Tibial nerve (tissue), 3 donors: ENCODE measurements around the gene ETV7.

Experiments used
- POLR2A ChIP-seq, 2 donors: fragments of 450-650 bp; IDR thresholded peaks; one replicate each; pipeline ENCODE4 v1.6.1; 2017; ENCODE audit warnings: antibody characterized with exemption in 2 of 2, mild to moderate bottlenecking in 2 of 2, moderate library complexity in 2 of 2
- TF ChIP-seq, protein P1 (sequence below), 5 experiments: fragments of 200-600 bp in 3 of 5; fragments of 450-650 bp in 2 of 5; sonication (generic) in 3 of 5; IDR thresholded peaks; one replicate each; pipeline ENCODE4 v1.5.1; 2016 to 2019; ENCODE audit warnings: antibody characterized with exemption in 5 of 5, mild to moderate bottlenecking in 3 of 5, moderate library complexity in 2 of 5

GRCh38 chr6:36423101-36423824 lies 35.8 kb upstream of the ETV7 start:
- TF ChIP-seq, protein P1, sequence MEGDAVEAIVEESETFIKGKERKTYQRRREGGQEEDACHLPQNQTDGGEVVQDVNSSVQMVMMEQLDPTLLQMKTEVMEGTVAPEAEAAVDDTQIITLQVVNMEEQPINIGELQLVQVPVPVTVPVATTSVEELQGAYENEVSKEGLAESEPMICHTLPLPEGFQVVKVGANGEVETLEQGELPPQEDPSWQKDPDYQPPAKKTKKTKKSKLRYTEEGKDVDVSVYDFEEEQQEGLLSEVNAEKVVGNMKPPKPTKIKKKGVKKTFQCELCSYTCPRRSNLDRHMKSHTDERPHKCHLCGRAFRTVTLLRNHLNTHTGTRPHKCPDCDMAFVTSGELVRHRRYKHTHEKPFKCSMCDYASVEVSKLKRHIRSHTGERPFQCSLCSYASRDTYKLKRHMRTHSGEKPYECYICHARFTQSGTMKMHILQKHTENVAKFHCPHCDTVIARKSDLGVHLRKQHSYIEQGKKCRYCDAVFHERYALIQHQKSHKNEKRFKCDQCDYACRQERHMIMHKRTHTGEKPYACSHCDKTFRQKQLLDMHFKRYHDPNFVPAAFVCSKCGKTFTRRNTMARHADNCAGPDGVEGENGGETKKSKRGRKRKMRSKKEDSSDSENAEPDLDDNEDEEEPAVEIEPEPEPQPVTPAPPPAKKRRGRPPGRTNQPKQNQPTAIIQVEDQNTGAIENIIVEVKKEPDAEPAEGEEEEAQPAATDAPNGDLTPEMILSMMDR (IDR thresholded peaks at IDR 0.05), result peak; percentile 59 to 88 (median 73)
- TF ChIP-seq POLR2A (IDR thresholded peaks at IDR 0.05), result peak; percentile 34 to 77
